CD4-positive, alpha-beta T cell (primary cell): ENCODE data around the gene GOLGA5. TPM values are rescaled to one million over a fixed set of nuclear protein-coding genes. Genes with fewer than 3 reads are reported as not detected.
"Not testable (repeated sequence)": the region's sequence is repeated elsewhere in the genome, so short reads cannot be mapped to it uniquely, and the experiment has no call there.

Experiments used
- ATAC-seq: fragments of 200-7000 bp; cut with Tn5 transposase; one replicate; pipeline ENCODE4 v1.10.0; 2022; ENCODE audit warnings: mild to moderate bottlenecking; ENCODE audit not compliant: poor library complexity
- CTCF ChIA-PET: fragments of 350-600 bp; sonication (Branson Sonifier 250); formaldehyde crosslinking; loops from one replicate; lab custom pipeline; 2021; ENCODE audit warnings: antibody characterized with exemption, inconsistent platforms; lab: Charles Lee
- POLR2A ChIA-PET: fragments of 350-600 bp; sonication (Branson Sonifier 250); formaldehyde crosslinking; loops from one replicate; lab custom pipeline; 2021; ENCODE audit warnings: antibody characterized with exemption, inconsistent platforms; lab: Charles Lee
- DNase-seq, 14 experiments: peaks; one replicate each; pipeline ENCODE4 v3.0.0-alpha.2; 2013 to 2020; ENCODE audit warnings: mixed read lengths in 2 of 14
- H3K27ac ChIP-seq, 2 donors: one replicate each; pipeline versions ENCODE4 v1.5.1 to v1.7.0; 2013; ENCODE audit warnings: low read length in 2 of 2, low read depth in 1 of 2, mild to moderate bottlenecking in 1 of 2
- H3K27me3 ChIP-seq, 2 experiments: 1 replicate in 1 of 2; 2 replicates in 1 of 2; pipeline versions ENCODE4 v1.6.1 to v1.7.0; 2013; ENCODE audit warnings: low read length in 2 of 2, control low read depth in 1 of 2, mild to moderate bottlenecking in 1 of 2, moderate library complexity in 1 of 2; ENCODE audit not compliant: insufficient read depth in 2 of 2, control insufficient read depth in 1 of 2
- H3K36me3 ChIP-seq: one replicate; pipeline ENCODE4 v1.6.1; 2013; ENCODE audit warnings: low read length, control low read depth; ENCODE audit not compliant: insufficient read depth
- H3K4me1 ChIP-seq: one replicate; pipeline ENCODE4 v1.6.1; 2013; ENCODE audit warnings: low read length, control low read depth; ENCODE audit not compliant: insufficient read depth
- H3K4me3 ChIP-seq: one replicate; pipeline ENCODE4 v1.5.1; 2013; ENCODE audit warnings: mild to moderate bottlenecking, low read length, moderate library complexity
- H3K9me3 ChIP-seq, 2 experiments: 1 replicate in 1 of 2; 2 replicates in 1 of 2; pipeline versions ENCODE4 v1.6.1 to v1.7.0; 2013; ENCODE audit warnings: low read length in 2 of 2, mild to moderate bottlenecking in 2 of 2, control low read depth in 1 of 2, moderate library complexity in 1 of 2; ENCODE audit not compliant: control insufficient read depth in 1 of 2, insufficient read depth in 1 of 2
- H3K27ac Mint-ChIP-seq: one replicate; pipeline ENCODE4 v1.8.0; 2020; ENCODE audit warnings: mixed read lengths
- H3K27me3 Mint-ChIP-seq: one replicate; pipeline ENCODE4 v1.8.0; 2021; ENCODE audit warnings: mixed read lengths
- H3K36me3 Mint-ChIP-seq: one replicate; pipeline ENCODE4 v1.8.0; 2021; ENCODE audit warnings: low read depth, mixed read lengths
- H3K4me1 Mint-ChIP-seq: one replicate; pipeline ENCODE4 v1.8.0; 2021; ENCODE audit warnings: low read depth, mixed read lengths
- H3K4me3 Mint-ChIP-seq: one replicate; pipeline ENCODE4 v1.8.0; 2020; ENCODE audit warnings: mild to moderate bottlenecking, mixed read lengths
- H3K9me3 Mint-ChIP-seq: one replicate; pipeline ENCODE4 v1.8.0; 2020; ENCODE audit warnings: mixed read lengths
- CTCF ChIP-seq: fragments of 200-600 bp; IDR thresholded peaks from one replicate; pipeline ENCODE4 v1.8.0; 2022; ENCODE audit warnings: antibody characterized with exemption, mild to moderate bottlenecking
- intact Hi-C, 2 experiments: fragments of 100-400 bp; cut with DNase I in 1 of 2; cut with micrococcal nuclease in 1 of 2; formaldehyde crosslinking; loops; one replicate each; pipeline versions ENCODE4 v1.15.1 to v1.9.0; 2023 to 2025; cut with DNase I, micrococcal nuclease
- total RNA-seq, 174 experiments: library from RNA in 2 of 174; stranded (reverse) in 2 of 174; gene quantifications; one replicate each; pipeline ENCODE4 v1.2.3 and lab custom pipeline; 2021 to 2026

GOLGA5 gene
- total RNA-seq, 2 experiments from 2014 or later = 5.2 to 6.8 TPM

DNA sequence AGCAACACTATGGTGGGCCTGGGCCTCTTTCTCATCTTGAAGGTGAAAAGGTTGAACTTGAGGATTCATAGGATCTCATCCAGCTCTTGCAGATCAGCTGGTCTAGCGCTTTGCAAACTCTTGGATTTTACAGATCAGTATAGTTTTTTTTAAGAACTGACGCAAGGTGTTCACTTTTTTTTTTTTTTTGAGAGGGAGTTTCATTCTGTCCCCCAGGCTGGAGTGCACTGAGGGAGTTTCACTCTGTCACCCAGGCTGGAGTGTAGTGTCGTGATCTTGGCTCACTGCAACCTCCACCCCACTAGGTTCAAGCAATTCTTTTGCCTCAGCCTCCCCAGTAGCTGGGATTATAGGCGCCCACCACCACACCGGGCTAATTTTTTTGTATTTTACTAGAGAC lies 25.3 kb upstream of the GOLGA5 start:
- peaks cover 7% of the 10 kb centered on the region for H3K4me1 Mint-ChIP-seq
- no peaks in the 10 kb centered on the region for H3K36me3 ChIP-seq
- H3K27me3 Mint-ChIP-seq = no peaks in the 10 kb centered on the region
- CTCF ChIA-PET = no interaction called here
- no peaks in the 10 kb centered on the region for H3K9me3 Mint-ChIP-seq
- intact Hi-C loops = no loop called here
- no peaks in the 10 kb centered on the region for H3K36me3 Mint-ChIP-seq
- DNase-seq (no peak), ATAC-seq (no peak)
- H3K4me1 ChIP-seq = peaks cover 5% of the 10 kb centered on the region
- H3K4me3 Mint-ChIP-seq = no peak overlapping the region
- TF ChIP-seq CTCF = no peak
- H3K27ac Mint-ChIP-seq = no peak overlapping the region
- POLR2A ChIA-PET = no interaction called here
- no peaks in the 10 kb centered on the region for H3K27me3 ChIP-seq
- H3K27ac ChIP-seq = no peak overlapping the region
- H3K4me3 ChIP-seq = no peak overlapping the region
- H3K9me3 ChIP-seq = no peaks in the 10 kb centered on the region

DNA sequence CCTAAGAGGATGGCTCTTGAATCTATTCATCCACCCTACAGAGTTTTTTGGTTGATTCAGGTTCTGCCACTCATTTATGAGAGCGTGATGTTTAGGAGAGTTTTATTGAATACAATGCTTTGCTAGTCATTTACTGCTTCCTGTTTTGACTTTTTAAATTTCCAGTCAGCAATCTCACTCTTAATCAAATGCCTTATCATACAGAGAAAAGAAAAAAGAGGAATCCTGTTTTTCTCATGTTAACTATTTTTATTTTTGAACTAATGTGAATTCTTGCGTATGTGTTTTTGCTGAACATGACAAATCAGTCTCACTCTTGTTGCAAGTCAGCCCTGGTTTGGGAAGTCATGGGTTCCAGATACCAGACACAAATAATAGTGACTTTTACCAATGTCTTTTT lies 23.6 kb upstream of the GOLGA5 start:
- H3K9me3 Mint-ChIP-seq = no peaks in the 10 kb centered on the region
- H3K4me1 ChIP-seq = peaks cover 5% of the 10 kb centered on the region
- no peak for TF ChIP-seq CTCF
- no peaks in the 10 kb centered on the region for H3K36me3 ChIP-seq
- ATAC-seq = no peak
- H3K4me3 Mint-ChIP-seq = no peak overlapping the region
- intact Hi-C loops = no loop called here
- ChIA-PET POLR2A (no interaction called here), CTCF (no interaction called here)
- no peaks in the 10 kb centered on the region for H3K36me3 Mint-ChIP-seq
- H3K27ac Mint-ChIP-seq = no peak overlapping the region
- no peak overlapping the region for H3K27ac ChIP-seq
- no peaks in the 10 kb centered on the region for H3K9me3 ChIP-seq
- H3K27me3 ChIP-seq = no peaks in the 10 kb centered on the region
- H3K27me3 Mint-ChIP-seq = no peaks in the 10 kb centered on the region
- H3K4me1 Mint-ChIP-seq = peaks cover 7% of the 10 kb centered on the region
- no peak for DNase-seq
- H3K4me3 ChIP-seq = no peak overlapping the region

- no peaks in the 10 kb centered on the region for H3K27me3 Mint-ChIP-seq
- H3K27me3 ChIP-seq = no peaks in the 10 kb centered on the region
- ChIA-PET POLR2A (interaction anchor here (0.7 kb wide), 1 partner anchor 20 kb away, joined by 3 read pairs; the partner anchor contains the start of gene GOLGA5), CTCF (no interaction called here)
- H3K4me1 ChIP-seq = no peaks in the 10 kb centered on the region
- H3K36me3 ChIP-seq = no peaks in the 10 kb centered on the region
- no peak overlapping the region for H3K4me3 ChIP-seq
- H3K36me3 Mint-ChIP-seq = no peaks in the 10 kb centered on the region
- no peaks in the 10 kb centered on the region for H3K9me3 Mint-ChIP-seq
- H3K9me3 ChIP-seq = no peaks in the 10 kb centered on the region
- H3K4me1 Mint-ChIP-seq = peaks cover 7% of the 10 kb centered on the region
- H3K27ac Mint-ChIP-seq = no peak overlapping the region
- intact Hi-C loops = no loop called here
- H3K4me3 Mint-ChIP-seq = no peak overlapping the region
- ATAC-seq = no peak
- DNase-seq = no peak
- H3K27ac ChIP-seq = no peak overlapping the region
- no peak for TF ChIP-seq CTCF
Observed at GRCh38 chr14:92774572-92774971, 19.5 kb upstream of the GOLGA5 start.

GRCh38 chr14:92775292-92775691 lies 18.8 kb upstream of the GOLGA5 start:
- H3K27ac Mint-ChIP-seq, H3K36me3 ChIP-seq, H3K4me3 Mint-ChIP-seq, H3K36me3 Mint-ChIP-seq, H3K9me3 ChIP-seq, H3K27ac ChIP-seq, POLR2A ChIA-PET, intact Hi-C loops, H3K27me3 ChIP-seq, H3K27me3 Mint-ChIP-seq, H3K4me3 ChIP-seq, H3K9me3 Mint-ChIP-seq, CTCF ChIA-PET, H3K4me1 ChIP-seq, H3K4me1 Mint-ChIP-seq: not testable (repeated sequence)
- peak; percentile 48 for ATAC-seq
- DNase-seq = peak in 3 of 14 experiments; percentile 30 to 44 (median 36)

GRCh38 chr14:92778868-92779565 lies 15.1 kb upstream of the GOLGA5 start:
- H3K36me3 ChIP-seq, H3K36me3 Mint-ChIP-seq, POLR2A ChIA-PET, H3K4me3 Mint-ChIP-seq, H3K4me1 Mint-ChIP-seq, intact Hi-C loops, H3K4me3 ChIP-seq, CTCF ChIA-PET, H3K27ac Mint-ChIP-seq, H3K9me3 ChIP-seq, H3K27me3 Mint-ChIP-seq, H3K27ac ChIP-seq, H3K4me1 ChIP-seq, H3K27me3 ChIP-seq, ATAC-seq, H3K9me3 Mint-ChIP-seq: not testable (repeated sequence)
- peak in 1 of 14 experiments; percentile 7 for DNase-seq
